OCI-LY3 (cell line): ENCODE results near the gene UBE2D1.
"Not testable (repeated sequence)": the region's sequence is repeated elsewhere in the genome, so short reads cannot be mapped to it uniquely, and the experiment has no call there.

Source experiments
- H2AFZ ChIP-seq: fragments of 200-600, 300-600 bp; shearing (Covaris generic); 2 replicates; pipeline ENCODE4 v1.6.0; 2014; ENCODE audit warnings: antibody characterized with exemption, low read depth, low read length
- H3K27ac ChIP-seq: fragments of 200-600, 300-600 bp; sonication (generic); 2 replicates; pipeline ENCODE4 v1.5.1; 2014; ENCODE audit warnings: mild to moderate bottlenecking, low read length, moderate library complexity, mixed read lengths
- H3K27me3 ChIP-seq: fragments of 200-600, 300-600 bp; sonication (generic); 2 replicates; pipeline ENCODE4 v1.6.1; 2014; ENCODE audit warnings: low read depth, low read length, mixed read lengths
- H3K36me3 ChIP-seq: fragments of 200-600, 300-600 bp; sonication (generic); replicated peaks from 2 replicates; pipeline ENCODE3; 2014; ENCODE audit warnings: low read depth, low read length, mixed read lengths
- H3K4me1 ChIP-seq: fragments of 300-600, 200-600 bp; sonication (generic); 2 replicates; pipeline ENCODE4 v1.6.1; 2014; ENCODE audit warnings: low read length, mixed read lengths
- H3K4me2 ChIP-seq: fragments of 200-600, 300-600 bp; sonication (generic); 2 replicates; pipeline ENCODE4 v1.6.1; 2014; ENCODE audit warnings: low read length, mixed read lengths
- H3K4me3 ChIP-seq: fragments of 300-600, 200-600 bp; sonication (generic); 2 replicates; pipeline ENCODE4 v1.5.1; 2014; ENCODE audit warnings: antibody characterized with exemption, mild to moderate bottlenecking, low read length, moderate library complexity
- H3K79me2 ChIP-seq: fragments of 300-600, 200-600 bp; shearing (Covaris generic); 2 replicates; pipeline ENCODE4 v1.6.1; 2014; ENCODE audit warnings: mild to moderate bottlenecking, low read length, mixed read lengths
- H3K9ac ChIP-seq: fragments of 300-600, 200-600 bp; shearing (Covaris generic); 2 replicates; pipeline ENCODE4 v1.6.0; 2014; ENCODE audit warnings: mild to moderate bottlenecking, low read length, moderate library complexity
- H3K9me3 ChIP-seq: fragments of 200-600, 300-600 bp; shearing (Covaris generic); 2 replicates; pipeline ENCODE4 v1.6.1; 2014; ENCODE audit warnings: low read length, mixed read lengths; ENCODE audit not compliant: insufficient read depth
- H4K20me1 ChIP-seq: fragments of 200-600, 300-600 bp; sonication (generic); 2 replicates; pipeline ENCODE4 v1.6.1; 2016; ENCODE audit warnings: low read length, mixed read lengths; ENCODE audit not compliant: insufficient read depth
- CTCF ChIP-seq: fragments of 200-600, 300-600 bp; sonication (generic); IDR thresholded peaks from 2 replicates; pipeline ENCODE4 v1.5.1; 2014; ENCODE audit warnings: antibody characterized with exemption, low read length, low read depth
- EZH2phosphoT487 ChIP-seq: fragments of 200-600 bp; shearing (Covaris generic); IDR thresholded peaks from 2 replicates; pipeline ENCODE4 v1.6.1; 2018; ENCODE audit warnings: antibody characterized with exemption, mixed run types, low read depth

UBE2D1 gene

GRCh38 chr10:58414270-58415041 lies 79.7 kb downstream of the UBE2D1 start:
- H3K4me3 ChIP-seq = no peak overlapping the region
- no peak overlapping the region for H2AFZ ChIP-seq
- H3K9ac ChIP-seq = no peak overlapping the region
- no peaks in the 10 kb centered on the region for H3K4me1 ChIP-seq
- no peaks in the 10 kb centered on the region for H3K79me2 ChIP-seq
- no peak overlapping the region for H3K27ac ChIP-seq
- no peaks in the 10 kb centered on the region for H3K27me3 ChIP-seq
- H3K36me3 ChIP-seq = no peaks in the 10 kb centered on the region
- no peaks in the 10 kb centered on the region for H4K20me1 ChIP-seq
- TF ChIP-seq CTCF = peak; percentile 21
- no peak for TF ChIP-seq EZH2phosphoT487
- no peaks in the 10 kb centered on the region for H3K9me3 ChIP-seq
- H3K4me2 ChIP-seq = no peak overlapping the region

- no peaks in the 10 kb centered on the region for H3K79me2 ChIP-seq
- no peaks in the 10 kb centered on the region for H3K27me3 ChIP-seq
- H3K9me3 ChIP-seq = no peaks in the 10 kb centered on the region
- no peak overlapping the region for H2AFZ ChIP-seq
- H3K9ac ChIP-seq = no peak overlapping the region
- H4K20me1 ChIP-seq = no peaks in the 10 kb centered on the region
- H3K27ac ChIP-seq = no peak overlapping the region
- H3K4me3 ChIP-seq = no peak overlapping the region
- H3K4me2 ChIP-seq = no peak overlapping the region
- no peak for TF ChIP-seq CTCF
- TF ChIP-seq EZH2phosphoT487 = no peak
- H3K4me1 ChIP-seq = no peaks in the 10 kb centered on the region
- H3K36me3 ChIP-seq = no peaks in the 10 kb centered on the region
These were observed 81.0 kb downstream of the UBE2D1 start for GRCh38 chr10:58415757-58416156.

- H3K4me3 ChIP-seq, H4K20me1 ChIP-seq, H3K9me3 ChIP-seq, H3K4me1 ChIP-seq, H2AFZ ChIP-seq, H3K27ac ChIP-seq, H3K4me2 ChIP-seq, H3K9ac ChIP-seq, H3K36me3 ChIP-seq, H3K27me3 ChIP-seq, H3K79me2 ChIP-seq: not testable (repeated sequence)
These were observed 83.1 kb downstream of the UBE2D1 start for GRCh38 chr10:58417902-58418301.
